ENCODE results near the gene GNPTAB.

- TF ChIP-seq EZH2 (IDR thresholded peaks at IDR 0.05; ENCODE audit: borderline replicate concordance, low read length) = no peak
- TF ChIP-seq CTCF (conservative IDR thresholded peaks at IDR 0.05 in 1 of 2, IDR thresholded peaks at IDR 0.05 in 1 of 2; ENCODE audit: extremely low read depth in 1 of 2, insufficient read depth in 1 of 2, low read depth in 1 of 2, low read length in 2 of 2) = no peak
Observed at GRCh38 chr12:101779626-101780025, 51.1 kb downstream of the GNPTAB start.

Data from mammary epithelial cell (primary cell).